T-cell (primary cell): ENCODE results near the gene GHR. TPM values are rescaled to one million over a fixed set of nuclear protein-coding genes. Genes with fewer than 3 reads are reported as not detected.

Experiments
- ATAC-seq, 4 experiments: fragments of 200-7000 bp in 3 of 4; fragments of 150-1000 bp in 1 of 4; cut with Tn5 transposase; replicated peaks in 1 of 4; 1 replicate in 3 of 4; 2 replicates in 1 of 4; pipeline ENCODE4 v1.10.0; 2021; ENCODE audit warnings: moderate library complexity in 3 of 4, mild to moderate bottlenecking in 2 of 4, moderate number of reproducible peaks in 1 of 4
- CTCF ChIA-PET, 2 donors: fragments of 300-600 bp; sonication (Branson Sonifier 250); formaldehyde crosslinking; loops; one replicate each; lab custom pipeline; 2022; ENCODE audit warnings: antibody characterized with exemption in 2 of 2; lab: Charles Lee
- POLR2A ChIA-PET, 2 donors: fragments of 300-600 bp; sonication (Branson Sonifier 250); formaldehyde crosslinking; loops; one replicate each; lab custom pipeline; 2022; ENCODE audit warnings: antibody characterized with exemption in 2 of 2; lab: Charles Lee
- DNase-seq, 35 experiments: peaks; one replicate each; pipeline versions ENCODE4 v3.0.0 to v3.0.0-alpha.2; 2013 to 2023
- H3K27ac ChIP-seq: one replicate; pipeline ENCODE4 v1.5.1; 2013; ENCODE audit warnings: low read length
- H3K27me3 ChIP-seq, 2 experiments: replicated peaks in 1 of 2; 1 replicate in 1 of 2; 2 replicates in 1 of 2; pipeline versions ENCODE4 v1.6.1 to v1.7.0; 2013; ENCODE audit warnings: low read length in 1 of 2, mixed read lengths in 1 of 2; ENCODE audit not compliant: control insufficient read depth in 2 of 2, insufficient read depth in 2 of 2; ENCODE audit errors: extremely low read depth in 1 of 2
- H3K36me3 ChIP-seq, 2 donors: 1 replicate in 1 of 2; 2 replicates in 1 of 2; pipeline versions ENCODE4 v1.6.1 to v1.7.0; 2013; ENCODE audit warnings: low read length in 1 of 2; ENCODE audit not compliant: control insufficient read depth in 2 of 2, insufficient read depth in 1 of 2; ENCODE audit errors: extremely low read depth in 1 of 2
- H3K4me1 ChIP-seq, 2 experiments: 1 replicate in 1 of 2; 2 replicates in 1 of 2; pipeline versions ENCODE4 v1.6.1 to v1.7.0; 2013; ENCODE audit warnings: low read length in 2 of 2, mixed read lengths in 1 of 2; ENCODE audit not compliant: insufficient read depth in 2 of 2, control insufficient read depth in 1 of 2; ENCODE audit errors: extremely low read depth in 1 of 2
- H3K4me3 ChIP-seq, 2 donors: 1 replicate in 1 of 2; 2 replicates in 1 of 2; pipeline versions ENCODE4 v1.5.1 to v1.7.0; 2013; ENCODE audit warnings: mild to moderate bottlenecking in 2 of 2, low read length in 1 of 2, moderate library complexity in 1 of 2; ENCODE audit not compliant: control insufficient read depth in 1 of 2; ENCODE audit errors: extremely low read depth in 1 of 2
- H3K9me3 ChIP-seq: 2 replicates; pipeline ENCODE4 v1.7.0; 2013
- H3K27ac Mint-ChIP-seq, 2 donors: one replicate each; pipeline ENCODE4 v1.8.0; 2020 to 2021; ENCODE audit warnings: mild to moderate bottlenecking in 2 of 2, mixed read lengths in 2 of 2
- H3K27me3 Mint-ChIP-seq, 2 donors: one replicate each; pipeline ENCODE4 v1.8.0; 2021 to 2022; ENCODE audit warnings: mixed read lengths in 2 of 2
- H3K36me3 Mint-ChIP-seq: one replicate; pipeline ENCODE4 v1.8.0; 2021; ENCODE audit warnings: mixed read lengths
- H3K4me1 Mint-ChIP-seq, 3 donors: one replicate each; pipeline ENCODE4 v1.8.0; 2020 to 2022; ENCODE audit warnings: mixed read lengths in 3 of 3, mild to moderate bottlenecking in 1 of 3
- H3K4me3 Mint-ChIP-seq, 3 donors: one replicate each; pipeline ENCODE4 v1.8.0; 2020 to 2022; ENCODE audit warnings: mild to moderate bottlenecking in 3 of 3, mixed read lengths in 3 of 3, moderate library complexity in 3 of 3
- H3K9me3 Mint-ChIP-seq, 3 donors: one replicate each; pipeline ENCODE4 v1.8.0; 2020 to 2022; ENCODE audit warnings: mixed read lengths in 3 of 3
- WGBS: methylation state at CpG from one replicate; pipeline ENCODE4 v1.1.5; 2013; ENCODE audit warnings: missing lambda C conversion rate; ENCODE audit not compliant: insufficient coverage; 5-methylcytosine and 5-hydroxymethylcytosine counted together
- total RNA-seq, 35 experiments: library from RNA in 6 of 35; stranded (reverse) in 6 of 35; fragments of 120-200 nt in 1 of 35; gene quantifications; one replicate each; pipeline versions ENCODE4 v1.2.1 to v1.2.4 and lab custom pipeline; 2013 to 2026

The GHR gene
- total RNA-seq, 5 donors from 2014 or later (not counting 1 experiment from before 2014, with no cell fraction given), result 0.06 TPM; not detected in 4

GRCh38 chr5:42483472-42484154, 60.4 kb downstream of the GHR start:
- DNase-seq (no peak), ATAC-seq (no peak)
- WGBS, result 50% methylated on average over 2 of the region's 5 CpGs
- Mint-ChIP-seq H3K9me3 (peaks cover 0 to 6% (median 4%) of the 10 kb centered on the region in 3 donors), H3K27me3 (peaks cover 0 to 5% of the 10 kb centered on the region in 2 donors), H3K27ac (no peak overlapping the region), H3K4me3 (no peak overlapping the region), H3K4me1 (no peaks in the 10 kb centered on the region), H3K36me3 (no peaks in the 10 kb centered on the region)
- no peaks in the 10 kb centered on the region for H3K9me3 ChIP-seq
- H3K36me3 ChIP-seq, result no peaks in the 10 kb centered on the region
- H3K27me3 ChIP-seq, result no peaks in the 10 kb centered on the region
- H3K4me1 ChIP-seq, result no peaks in the 10 kb centered on the region
- POLR2A ChIA-PET, result no interaction called here
- CTCF ChIA-PET, result no interaction called here
- no peak overlapping the region for H3K27ac ChIP-seq
- no peak overlapping the region for H3K4me3 ChIP-seq

GRCh38 chr5:42487077-42487476, 63.8 kb downstream of the GHR start:
- Mint-ChIP-seq H3K27ac (no peak overlapping the region), H3K36me3 (no peaks in the 10 kb centered on the region), H3K4me1 (no peaks in the 10 kb centered on the region), H3K9me3 (peaks cover 0 to 4% (median 0%) of the 10 kb centered on the region in 3 donors), H3K4me3 (no peak overlapping the region), H3K27me3 (peaks cover 0 to 4% of the 10 kb centered on the region in 2 donors)
- no CpG with 5 or more reads among the region's 3 CpGs for WGBS
- no peak for DNase-seq
- Histone ChIP-seq H3K27me3 (no peaks in the 10 kb centered on the region), H3K4me3 (no peak overlapping the region), H3K9me3 (no peaks in the 10 kb centered on the region), H3K36me3 (no peaks in the 10 kb centered on the region), H3K27ac (no peak overlapping the region), H3K4me1 (no peaks in the 10 kb centered on the region)
- ATAC-seq, result no peak
- POLR2A ChIA-PET, result no interaction called here
- CTCF ChIA-PET, result no interaction called here

- Histone ChIP-seq H3K4me3 (no peak overlapping the region), H3K27ac (no peak overlapping the region), H3K36me3 (no peaks in the 10 kb centered on the region), H3K27me3 (no peaks in the 10 kb centered on the region), H3K4me1 (no peaks in the 10 kb centered on the region), H3K9me3 (no peaks in the 10 kb centered on the region)
- Mint-ChIP-seq H3K9me3 (peaks cover 0 to 2% (median 0%) of the 10 kb centered on the region in 3 donors), H3K4me1 (no peaks in the 10 kb centered on the region), H3K4me3 (no peak overlapping the region), H3K27me3 (peaks cover 1 to 4% of the 10 kb centered on the region in 2 donors), H3K36me3 (no peaks in the 10 kb centered on the region), H3K27ac (no peak overlapping the region)
- POLR2A ChIA-PET, result no interaction called here
- CTCF ChIA-PET, result no interaction called here
- no peak for DNase-seq
- no peak for ATAC-seq
Measured at GRCh38 chr5:42487821-42488220, 64.6 kb downstream of the GHR start.

GRCh38 chr5:42490831-42491230, 67.6 kb downstream of the GHR start:
- Histone ChIP-seq H3K4me3 (no peak overlapping the region), H3K27me3 (no peaks in the 10 kb centered on the region), H3K9me3 (no peaks in the 10 kb centered on the region), H3K36me3 (no peaks in the 10 kb centered on the region), H3K4me1 (no peaks in the 10 kb centered on the region), H3K27ac (no peak overlapping the region)
- H3K27ac Mint-ChIP-seq, result no peak overlapping the region
- peaks cover 3 to 7% of the 10 kb centered on the region in 2 donors for H3K27me3 Mint-ChIP-seq
- DNase-seq (no peak), ATAC-seq (no peak)
- H3K9me3 Mint-ChIP-seq, result no peaks in the 10 kb centered on the region
- 100% methylated on average over 1 of the region's 2 CpGs for WGBS
- H3K36me3 Mint-ChIP-seq, result no peaks in the 10 kb centered on the region
- H3K4me1 Mint-ChIP-seq, result no peaks in the 10 kb centered on the region
- POLR2A ChIA-PET, result no interaction called here
- no peak overlapping the region for H3K4me3 Mint-ChIP-seq
- CTCF ChIA-PET, result interaction anchor here in 1 of 2 donors (0.9 kb wide), 1 partner anchor 24 kb away, joined by 3 read pairs; no protein-coding TSS in a partner anchor

GRCh38 chr5:42491699-42492098, 68.5 kb downstream of the GHR start:
- no peak overlapping the region for H3K27ac Mint-ChIP-seq

GRCh38 chr5:42492974-42493373, 69.7 kb downstream of the GHR start:
- H3K9me3 ChIP-seq, result no peaks in the 10 kb centered on the region
- H3K36me3 ChIP-seq, result no peaks in the 10 kb centered on the region
- ChIA-PET POLR2A (no interaction called here), CTCF (no interaction called here)
- Mint-ChIP-seq H3K36me3 (no peaks in the 10 kb centered on the region), H3K27ac (no peak overlapping the region), H3K27me3 (peaks cover 3 to 7% of the 10 kb centered on the region in 2 donors), H3K9me3 (no peaks in the 10 kb centered on the region), H3K4me1 (no peaks in the 10 kb centered on the region), H3K4me3 (no peak overlapping the region)
- DNase-seq (no peak), ATAC-seq (no peak)
- H3K4me1 ChIP-seq, result no peaks in the 10 kb centered on the region
- WGBS, result 81% methylated on average over 3 of the region's 3 CpGs
- no peaks in the 10 kb centered on the region for H3K27me3 ChIP-seq
- no peak overlapping the region for H3K27ac ChIP-seq
- no peak overlapping the region for H3K4me3 ChIP-seq

More at GRCh38 chr5:42491699-42492098, 68.5 kb downstream of the GHR start:
- H3K9me3 ChIP-seq, result no peaks in the 10 kb centered on the region
- DNase-seq (no peak), ATAC-seq (no peak)
- Mint-ChIP-seq H3K4me3 (no peak overlapping the region), H3K36me3 (no peaks in the 10 kb centered on the region), H3K9me3 (no peaks in the 10 kb centered on the region), H3K4me1 (no peaks in the 10 kb centered on the region), H3K27me3 (peaks cover 3 to 7% of the 10 kb centered on the region in 2 donors)
- POLR2A ChIA-PET, result no interaction called here
- 100% methylated on average over 1 of the region's 3 CpGs for WGBS
- CTCF ChIA-PET, result no interaction called here
- H3K36me3 ChIP-seq, result no peaks in the 10 kb centered on the region
- no peak overlapping the region for H3K27ac ChIP-seq
- H3K4me1 ChIP-seq, result no peaks in the 10 kb centered on the region
- no peak overlapping the region for H3K4me3 ChIP-seq
- H3K27me3 ChIP-seq, result no peaks in the 10 kb centered on the region
